ENCODE results near the gene ZSCAN5B. TPM values are rescaled to one million over a fixed set of nuclear protein-coding genes. Genes with fewer than 3 reads are reported as not detected.
"Not testable (repeated sequence)": the region's sequence is repeated elsewhere in the genome, so short reads cannot be mapped to it uniquely, and the experiment has no call there.

The ZSCAN5B gene
- polyA plus RNA-seq, 1 of the 3 experiments (the other 2 are of a cell fraction): not detected

DNA sequence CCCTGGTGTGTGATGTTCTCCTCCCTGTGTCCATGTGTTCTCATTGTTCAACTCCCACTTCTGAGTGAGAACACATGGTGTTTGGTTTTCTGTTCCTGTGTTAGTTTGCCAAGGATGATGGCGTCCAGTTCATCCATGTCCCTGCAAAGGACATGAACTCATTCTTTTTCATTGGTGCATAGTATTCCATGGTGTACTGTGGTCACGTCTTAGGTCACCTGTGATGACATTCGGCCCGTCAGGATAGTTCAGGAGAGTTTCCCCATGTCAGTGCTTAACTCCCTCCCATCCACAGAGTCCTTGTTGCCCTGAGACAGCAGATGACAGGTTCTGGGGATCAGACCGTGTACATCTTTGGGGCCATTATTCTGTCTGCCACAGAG lies 47.9 kb downstream of the ZSCAN5B start:
- TF ChIP-seq, protein P1, sequence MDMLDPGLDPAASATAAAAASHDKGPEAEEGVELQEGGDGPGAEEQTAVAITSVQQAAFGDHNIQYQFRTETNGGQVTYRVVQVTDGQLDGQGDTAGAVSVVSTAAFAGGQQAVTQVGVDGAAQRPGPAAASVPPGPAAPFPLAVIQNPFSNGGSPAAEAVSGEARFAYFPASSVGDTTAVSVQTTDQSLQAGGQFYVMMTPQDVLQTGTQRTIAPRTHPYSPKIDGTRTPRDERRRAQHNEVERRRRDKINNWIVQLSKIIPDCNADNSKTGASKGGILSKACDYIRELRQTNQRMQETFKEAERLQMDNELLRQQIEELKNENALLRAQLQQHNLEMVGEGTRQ (IDR thresholded peaks at IDR 0.05; ENCODE audit: borderline replicate concordance, low read depth, low read length): no peak
- TF ChIP-seq RFX5 (IDR thresholded peaks at IDR 0.05; ENCODE audit: low read length) (no peak), CHD2 (IDR thresholded peaks at IDR 0.05; ENCODE audit: low read length, partially characterized antibody) (no peak), FOXM1 (IDR thresholded peaks at IDR 0.05; ENCODE audit: low read depth) (no peak), SIN3A (IDR thresholded peaks at IDR 0.05; ENCODE audit: borderline replicate concordance, low read depth, low read length) (no peak), NFIC (IDR thresholded peaks at IDR 0.05; ENCODE audit: borderline replicate concordance) (no peak), MEF2A (IDR thresholded peaks at IDR 0.05; ENCODE audit: borderline replicate concordance, low read depth) (no peak)
- H3K4me2 ChIP-seq: no peak overlapping the region
- peaks cover 30% of the 10 kb centered on the region; the same call in 1 of the 2 replicates for H3K79me2 ChIP-seq (ENCODE audit: insufficient read depth)
- H3F3A ChIP-seq (replicated peaks; ENCODE audit: insufficient read depth): no peaks in the 10 kb centered on the region
- H3K4me1 ChIP-seq (ENCODE audit: control insufficient read depth in 1 of 2, insufficient read depth in 2 of 2, low read depth in 1 of 2, low read length in 1 of 2): no peaks in the 10 kb centered on the region; a peak in 1 of 4 replicates
- H4K20me1 ChIP-seq (ENCODE audit: insufficient read depth): peaks cover 22% of the 10 kb centered on the region; the same call in 1 of the 2 replicates
- H3K27ac ChIP-seq (ENCODE audit: low read depth in 2 of 2, low read length in 1 of 2): no peak overlapping the region
- no peak overlapping the region for H2AFZ ChIP-seq (ENCODE audit: low read depth)
- H3K9me3 ChIP-seq: no peaks in the 10 kb centered on the region
- ChIA-PET CTCF (no interaction called here), POLR2A (no interaction called here)
- no peaks in the 10 kb centered on the region for H3K27me3 ChIP-seq (ENCODE audit: insufficient read depth)
- peaks cover 3 to 33% of the 10 kb centered on the region in 2 experiments for H3K36me3 ChIP-seq (replicated peaks in 1 of 2; ENCODE audit: control insufficient read depth in 1 of 2, insufficient read depth in 2 of 2, low read length in 1 of 2)
- WGBS (ENCODE audit: low lambda C conversion rate): 96% methylated on average over 5 of the region's 5 CpGs
- no peak overlapping the region for H3K9ac ChIP-seq
- no peak overlapping the region for H3K4me3 ChIP-seq (ENCODE audit: low read depth in 2 of 2, low read length in 1 of 2)
- DNase-seq: no peak
- no peaks in the 10 kb centered on the region for H3K9me2 ChIP-seq

DNA sequence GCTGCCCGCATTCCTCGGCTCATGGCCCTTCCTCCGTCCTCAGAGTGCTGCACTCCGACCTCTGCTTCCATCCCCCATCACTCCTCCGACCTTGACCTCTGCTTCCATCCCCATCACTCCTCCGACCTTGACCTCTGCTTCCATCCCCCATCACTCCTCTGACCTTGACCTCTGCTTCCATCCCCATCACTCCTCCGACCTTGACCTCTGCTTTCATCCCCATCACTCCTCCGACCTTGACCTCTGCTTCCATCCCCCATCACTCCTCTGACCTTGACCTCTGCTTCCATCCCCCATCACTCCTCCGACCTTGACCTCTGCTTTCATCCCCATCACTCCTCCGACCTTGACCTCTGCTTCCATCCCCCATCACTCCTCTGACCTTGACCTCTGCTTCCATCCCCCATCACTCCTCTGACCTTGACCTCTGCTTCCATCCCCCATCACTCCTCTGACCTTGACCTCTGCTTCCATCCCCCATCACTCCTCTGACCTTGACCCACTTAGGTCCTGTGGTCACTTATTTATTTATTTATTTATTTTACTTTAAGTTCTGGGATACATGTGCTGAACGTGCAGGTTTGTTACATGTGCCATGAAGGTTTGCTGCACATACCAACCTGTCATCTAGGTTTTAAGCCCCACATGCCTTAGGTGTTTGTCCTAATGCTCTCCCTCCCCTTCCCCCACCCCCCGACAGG lies 48.5 kb downstream of the ZSCAN5B start:
- H3K4me1 ChIP-seq (ENCODE audit: control insufficient read depth in 1 of 2, insufficient read depth in 2 of 2, low read depth in 1 of 2, low read length in 1 of 2); H3K9me3 ChIP-seq: not testable (repeated sequence)

DNA sequence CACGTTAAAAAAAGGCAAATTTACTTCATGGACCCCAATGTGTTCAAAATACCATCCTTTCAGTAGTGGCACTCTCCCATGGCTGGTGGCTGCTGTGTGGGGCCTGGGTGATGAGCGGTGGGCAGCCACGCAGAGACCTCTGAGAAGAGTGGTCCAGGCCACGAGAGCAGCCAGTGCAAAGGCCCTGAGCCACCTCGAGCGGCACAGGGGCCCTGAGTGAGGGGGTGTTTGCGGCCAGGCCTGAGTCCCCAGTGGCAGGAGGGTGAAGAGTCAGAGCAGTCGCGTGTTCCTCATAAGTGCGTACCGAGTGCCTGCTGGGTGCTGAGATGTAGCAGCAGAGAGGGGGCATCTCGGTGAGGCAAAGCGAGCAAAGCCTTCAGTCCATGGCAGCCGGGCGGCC lies 49.5 kb downstream of the ZSCAN5B start:
- Histone ChIP-seq H3K79me2 (ENCODE audit: insufficient read depth) (peaks cover 42% of the 10 kb centered on the region; the same call in 1 of the 2 replicates), H3K4me1 (ENCODE audit: control insufficient read depth in 1 of 2, insufficient read depth in 2 of 2, low read depth in 1 of 2, low read length in 1 of 2) (peaks cover 0 to under 1% of the 10 kb centered on the region in 2 experiments; a peak in 1 of 4 replicates), H3K27me3 (ENCODE audit: insufficient read depth) (no peaks in the 10 kb centered on the region), H3K27ac (ENCODE audit: low read depth in 2 of 2, low read length in 1 of 2) (no peak overlapping the region), H3K4me2 (no peak overlapping the region), H3F3A (replicated peaks; ENCODE audit: insufficient read depth) (no peaks in the 10 kb centered on the region), H3K4me3 (ENCODE audit: low read depth in 2 of 2, low read length in 1 of 2) (no peak overlapping the region), H3K9me3 (no peaks in the 10 kb centered on the region), H3K9me2 (no peaks in the 10 kb centered on the region), H3K9ac (no peak overlapping the region), H4K20me1 (ENCODE audit: insufficient read depth) (peaks cover 18% of the 10 kb centered on the region; the same call in 1 of the 2 replicates), H2AFZ (ENCODE audit: low read depth) (no peak overlapping the region), H3K36me3 (replicated peaks in 1 of 2; ENCODE audit: control insufficient read depth in 1 of 2, insufficient read depth in 2 of 2, low read length in 1 of 2) (peaks cover 3 to 23% of the 10 kb centered on the region in 2 experiments)
- no peak for DNase-seq
- WGBS (ENCODE audit: low lambda C conversion rate): 93% methylated on average over 15 of the region's 15 CpGs
- ChIA-PET POLR2A (no interaction called here), CTCF (no interaction called here)
- TF ChIP-seq FOSL2 (IDR thresholded peaks at IDR 0.05; ENCODE audit: borderline replicate concordance, low read depth) (no peak), NFIC (IDR thresholded peaks at IDR 0.05; ENCODE audit: borderline replicate concordance) (no peak)
- TF ChIP-seq, protein P2, sequence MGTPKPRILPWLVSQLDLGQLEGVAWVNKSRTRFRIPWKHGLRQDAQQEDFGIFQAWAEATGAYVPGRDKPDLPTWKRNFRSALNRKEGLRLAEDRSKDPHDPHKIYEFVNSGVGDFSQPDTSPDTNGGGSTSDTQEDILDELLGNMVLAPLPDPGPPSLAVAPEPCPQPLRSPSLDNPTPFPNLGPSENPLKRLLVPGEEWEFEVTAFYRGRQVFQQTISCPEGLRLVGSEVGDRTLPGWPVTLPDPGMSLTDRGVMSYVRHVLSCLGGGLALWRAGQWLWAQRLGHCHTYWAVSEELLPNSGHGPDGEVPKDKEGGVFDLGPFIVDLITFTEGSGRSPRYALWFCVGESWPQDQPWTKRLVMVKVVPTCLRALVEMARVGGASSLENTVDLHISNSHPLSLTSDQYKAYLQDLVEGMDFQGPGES (IDR thresholded peaks at IDR 0.05; ENCODE audit: low read depth, low read length): no peak
- TF ChIP-seq, protein P3, sequence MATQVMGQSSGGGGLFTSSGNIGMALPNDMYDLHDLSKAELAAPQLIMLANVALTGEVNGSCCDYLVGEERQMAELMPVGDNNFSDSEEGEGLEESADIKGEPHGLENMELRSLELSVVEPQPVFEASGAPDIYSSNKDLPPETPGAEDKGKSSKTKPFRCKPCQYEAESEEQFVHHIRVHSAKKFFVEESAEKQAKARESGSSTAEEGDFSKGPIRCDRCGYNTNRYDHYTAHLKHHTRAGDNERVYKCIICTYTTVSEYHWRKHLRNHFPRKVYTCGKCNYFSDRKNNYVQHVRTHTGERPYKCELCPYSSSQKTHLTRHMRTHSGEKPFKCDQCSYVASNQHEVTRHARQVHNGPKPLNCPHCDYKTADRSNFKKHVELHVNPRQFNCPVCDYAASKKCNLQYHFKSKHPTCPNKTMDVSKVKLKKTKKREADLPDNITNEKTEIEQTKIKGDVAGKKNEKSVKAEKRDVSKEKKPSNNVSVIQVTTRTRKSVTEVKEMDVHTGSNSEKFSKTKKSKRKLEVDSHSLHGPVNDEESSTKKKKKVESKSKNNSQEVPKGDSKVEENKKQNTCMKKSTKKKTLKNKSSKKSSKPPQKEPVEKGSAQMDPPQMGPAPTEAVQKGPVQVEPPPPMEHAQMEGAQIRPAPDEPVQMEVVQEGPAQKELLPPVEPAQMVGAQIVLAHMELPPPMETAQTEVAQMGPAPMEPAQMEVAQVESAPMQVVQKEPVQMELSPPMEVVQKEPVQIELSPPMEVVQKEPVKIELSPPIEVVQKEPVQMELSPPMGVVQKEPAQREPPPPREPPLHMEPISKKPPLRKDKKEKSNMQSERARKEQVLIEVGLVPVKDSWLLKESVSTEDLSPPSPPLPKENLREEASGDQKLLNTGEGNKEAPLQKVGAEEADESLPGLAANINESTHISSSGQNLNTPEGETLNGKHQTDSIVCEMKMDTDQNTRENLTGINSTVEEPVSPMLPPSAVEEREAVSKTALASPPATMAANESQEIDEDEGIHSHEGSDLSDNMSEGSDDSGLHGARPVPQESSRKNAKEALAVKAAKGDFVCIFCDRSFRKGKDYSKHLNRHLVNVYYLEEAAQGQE (IDR thresholded peaks at IDR 0.05; ENCODE audit: low read depth, low read length): no peak
- TF ChIP-seq, protein P4, sequence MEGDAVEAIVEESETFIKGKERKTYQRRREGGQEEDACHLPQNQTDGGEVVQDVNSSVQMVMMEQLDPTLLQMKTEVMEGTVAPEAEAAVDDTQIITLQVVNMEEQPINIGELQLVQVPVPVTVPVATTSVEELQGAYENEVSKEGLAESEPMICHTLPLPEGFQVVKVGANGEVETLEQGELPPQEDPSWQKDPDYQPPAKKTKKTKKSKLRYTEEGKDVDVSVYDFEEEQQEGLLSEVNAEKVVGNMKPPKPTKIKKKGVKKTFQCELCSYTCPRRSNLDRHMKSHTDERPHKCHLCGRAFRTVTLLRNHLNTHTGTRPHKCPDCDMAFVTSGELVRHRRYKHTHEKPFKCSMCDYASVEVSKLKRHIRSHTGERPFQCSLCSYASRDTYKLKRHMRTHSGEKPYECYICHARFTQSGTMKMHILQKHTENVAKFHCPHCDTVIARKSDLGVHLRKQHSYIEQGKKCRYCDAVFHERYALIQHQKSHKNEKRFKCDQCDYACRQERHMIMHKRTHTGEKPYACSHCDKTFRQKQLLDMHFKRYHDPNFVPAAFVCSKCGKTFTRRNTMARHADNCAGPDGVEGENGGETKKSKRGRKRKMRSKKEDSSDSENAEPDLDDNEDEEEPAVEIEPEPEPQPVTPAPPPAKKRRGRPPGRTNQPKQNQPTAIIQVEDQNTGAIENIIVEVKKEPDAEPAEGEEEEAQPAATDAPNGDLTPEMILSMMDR (IDR thresholded peaks at IDR 0.05): no peak
- TF ChIP-seq, protein P5, sequence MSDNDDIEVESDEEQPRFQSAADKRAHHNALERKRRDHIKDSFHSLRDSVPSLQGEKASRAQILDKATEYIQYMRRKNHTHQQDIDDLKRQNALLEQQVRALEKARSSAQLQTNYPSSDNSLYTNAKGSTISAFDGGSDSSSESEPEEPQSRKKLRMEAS (IDR thresholded peaks at IDR 0.05; ENCODE audit: low read depth): no peak

More for the DNA sequence above, 48.5 kb downstream of the ZSCAN5B start:
- Histone ChIP-seq H3K79me2 (ENCODE audit: insufficient read depth) (peaks cover 36% of the 10 kb centered on the region; the same call in 1 of the 2 replicates), H4K20me1 (ENCODE audit: insufficient read depth) (peaks cover 22% of the 10 kb centered on the region; the same call in 1 of the 2 replicates), H3K36me3 (replicated peaks in 1 of 2; ENCODE audit: control insufficient read depth in 1 of 2, insufficient read depth in 2 of 2, low read length in 1 of 2) (peaks cover 3 to 28% of the 10 kb centered on the region in 2 experiments)
- H3F3A ChIP-seq (replicated peaks; ENCODE audit: insufficient read depth); H3K9ac ChIP-seq; H3K4me2 ChIP-seq; DNase-seq; H3K9me2 ChIP-seq; H3K4me3 ChIP-seq (ENCODE audit: low read depth in 2 of 2, low read length in 1 of 2); POLR2A ChIA-PET; H3K27ac ChIP-seq (ENCODE audit: low read depth in 2 of 2, low read length in 1 of 2); CTCF ChIA-PET; H2AFZ ChIP-seq (ENCODE audit: low read depth); H3K27me3 ChIP-seq (ENCODE audit: insufficient read depth): not testable (repeated sequence)
- 92% methylated on average over 12 of the region's 12 CpGs for WGBS (ENCODE audit: low lambda C conversion rate)
